Heart left ventricle (tissue), 13 donors: ENCODE measurements around the gene STC2.

Experiments used
- CTCF ChIP-seq, 12 donors: fragments of 200-600 bp; sonication (generic) in 4 of 12; IDR thresholded peaks; one replicate each; pipeline versions ENCODE4 v1.5.0 to v1.8.0; 2018 to 2022; ENCODE audit warnings: antibody characterized with exemption in 12 of 12, mild to moderate bottlenecking in 5 of 12
- POLR2A ChIP-seq, 2 donors: fragments of 450-650 bp; IDR thresholded peaks; one replicate each; pipeline ENCODE4 v1.6.1; 2017; ENCODE audit warnings: antibody characterized with exemption in 2 of 2, mild to moderate bottlenecking in 2 of 2, moderate library complexity in 2 of 2
- donor health status: ischemic (EF 13 %, LVEDD 7.1; RV severe dilation, severe dysfunction).
- donor health status: DM: no; HTN: yes; CAD: no.
- donor health status: DM: no; HTN: no; CAD: no.
- donor health status: ischemic (EF 25% LVEDD 6.9; RV normal size, moderate dysfunction).
- donor health status: ischemic (EF 25% LVEDD 5.7; RV mildly dilated, moderate dysfunction).
- donor health status: ischemic (EF 35%, LVEDD 5.7; RV mildly dilated, moderate dysfunction).
- donor health status: nonischemic (EF 11% LVEDD 7.7; RV severe dilation, severe dysfunction).
- donor health status: DM: yes; HTN: yes; CAD: no.
- donor health status: PGD.
- donor health status: ischemic (EF 29% LVEDD 5.4; RV normal size, mild dysfunction).
- donor health status: nonischemic (EF 23%, LVEDD 6.1; RV moderate dilation, normal function).

- no peak for TF ChIP-seq POLR2A (IDR thresholded peaks at IDR 0.05)
- no peak for TF ChIP-seq CTCF (IDR thresholded peaks at IDR 0.05)
Measured at GRCh38 chr5:173334808-173335207, 6.6 kb upstream of the STC2 start.
